Colon (tissue), 2 donors: ENCODE data around the gene AKAP12.

Experiments used
- FAIRE-seq: peaks from 2 replicates; lab custom pipeline; 2012; peaks lifted over from hg19 to GRCh38; lab: Jason Lieb, UNC
- donor health status: control.
- donor health status: control.

The AKAP12 gene

GRCh38 chr6:151384151-151384550 is 144.4 kb downstream of the AKAP12 start:
- no peak for FAIRE-seq

- FAIRE-seq, result no peak
Observed at GRCh38 chr6:151385177-151385576, 145.4 kb downstream of the AKAP12 start.

GRCh38 chr6:151387175-151387970 is 147.6 kb downstream of the AKAP12 start:
- FAIRE-seq, result no peak

- FAIRE-seq, result no peak
Observed at GRCh38 chr6:151388236-151388635, 148.5 kb downstream of the AKAP12 start.

GRCh38 chr6:151388997-151389617 is 149.3 kb downstream of the AKAP12 start:
- no peak for FAIRE-seq

GRCh38 chr6:151389618-151390275 is 150.0 kb downstream of the AKAP12 start:
- FAIRE-seq, result no peak

- no peak for FAIRE-seq
Observed at GRCh38 chr6:151390276-151390850, 150.6 kb downstream of the AKAP12 start.

GRCh38 chr6:151390851-151391470 is 151.2 kb downstream of the AKAP12 start:
- FAIRE-seq, result no peak

- no peak for FAIRE-seq
Observed at GRCh38 chr6:151391471-151392413, 152.0 kb downstream of the AKAP12 start, which contains the start of gene ZBTB2. Gene ZBTB2, minus strand, starts transcription at chr6:151391559. Its CDS starts 17,922 bp downstream, at chr6:151373637.

GRCh38 chr6:151392427-151392826 is 152.7 kb downstream of the AKAP12 start:
- no peak for FAIRE-seq

- FAIRE-seq, result no peak
Observed at GRCh38 chr6:151393410-151393809, 153.6 kb downstream of the AKAP12 start.

GRCh38 chr6:151399679-151400078 is 159.9 kb downstream of the AKAP12 start:
- FAIRE-seq, result no peak

- FAIRE-seq, result no peak
Observed at GRCh38 chr6:151400473-151400872, 160.7 kb downstream of the AKAP12 start.

GRCh38 chr6:151402228-151402627 is 162.5 kb downstream of the AKAP12 start:
- FAIRE-seq, result no peak

GRCh38 chr6:151403919-151404308 is 164.1 kb downstream of the AKAP12 start:
- no peak for FAIRE-seq
